Upper lobe of right lung (tissue), 1 donor: ENCODE results near the gene FRY. TPM values are rescaled to one million over a fixed set of nuclear protein-coding genes. Genes with fewer than 3 reads are reported as not detected.

ENCODE experiments used
- ATAC-seq: fragments of 200-7000 bp; cut with Tn5 transposase; one replicate; pipeline ENCODE4 v1.9.1; 2020; ENCODE audit warnings: mild to moderate bottlenecking, moderate library complexity
- DNase-seq: peaks from one replicate; pipeline ENCODE4 v3.0.0-alpha.2; 2020
- H3K27ac ChIP-seq: fragments of 200-600 bp; one replicate; pipeline ENCODE4 v1.8.0; 2022
- H3K27me3 ChIP-seq: fragments of 200-600 bp; one replicate; pipeline ENCODE4 v1.8.0; 2022; ENCODE audit warnings: mild to moderate bottlenecking
- H3K36me3 ChIP-seq: fragments of 200-600 bp; one replicate; pipeline ENCODE4 v1.8.0; 2022
- H3K4me1 ChIP-seq: fragments of 200-600 bp; one replicate; pipeline ENCODE4 v1.8.0; 2022
- H3K4me3 ChIP-seq: fragments of 200-600 bp; one replicate; pipeline ENCODE4 v1.8.0; 2022; ENCODE audit warnings: mild to moderate bottlenecking
- H3K9me3 ChIP-seq: fragments of 200-600 bp; one replicate; pipeline ENCODE4 v1.8.0; 2022
- intact Hi-C: fragments of 100-400 bp; cut with DNase I; formaldehyde crosslinking; loops from one replicate; pipeline ENCODE4 v1.11.0; 2022
- total RNA-seq: library from RNA; stranded (reverse); fragmentation: NEBNext Ultra II Directional; extraction: Animal tissue kit (Norgen Biotek cat#: 25700); gene quantifications from one replicate; pipeline ENCODE4 v1.2.1, GENCODE V29; 2021
- TF ChIP-seq, protein P1 (sequence below): fragments of 200-600 bp; IDR thresholded peaks from one replicate; pipeline ENCODE4 v1.8.0; 2022; ENCODE audit warnings: antibody characterized with exemption
- donor health status: DM: no; HTN: yes; CAD: no; lungs with severe emphysema.

Gene FRY
- total RNA-seq, 1 donor from 2014 or later: 76.6 TPM

DNA sequence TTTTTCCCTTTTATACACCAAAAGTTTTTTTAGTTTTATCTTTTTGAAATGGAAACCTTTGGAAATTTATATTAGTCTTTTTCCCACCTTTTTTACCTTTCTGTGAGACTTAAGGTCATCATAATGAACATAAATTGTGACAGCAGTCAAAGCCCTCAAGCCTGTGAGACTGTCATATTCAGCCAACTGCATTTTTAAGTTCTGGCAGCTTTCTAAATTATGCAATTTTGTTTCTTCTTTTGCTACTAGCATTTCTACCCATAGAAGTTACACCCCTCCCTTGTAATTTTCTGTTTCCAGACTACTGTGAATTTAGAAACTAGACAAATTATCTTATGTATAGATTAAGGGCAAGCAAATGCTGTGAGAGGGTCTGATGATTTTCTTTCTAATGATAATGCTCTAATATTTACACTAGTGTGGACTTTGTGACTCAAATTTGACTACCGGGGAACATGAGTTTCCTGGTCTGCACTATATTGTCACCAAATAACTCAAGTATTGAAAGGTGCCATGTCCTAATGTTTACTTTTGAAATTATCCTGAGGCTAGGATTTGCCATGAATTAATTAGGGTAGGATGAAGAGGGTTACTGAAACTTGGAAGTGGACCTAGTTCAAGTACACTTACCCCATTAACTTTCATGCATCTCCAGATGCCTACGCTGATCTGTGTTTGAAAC is 43.7 kb downstream of the FRY start:
- Histone ChIP-seq H3K4me1 (no peaks in the 10 kb centered on the region), H3K27ac (no peak overlapping the region)

DNA sequence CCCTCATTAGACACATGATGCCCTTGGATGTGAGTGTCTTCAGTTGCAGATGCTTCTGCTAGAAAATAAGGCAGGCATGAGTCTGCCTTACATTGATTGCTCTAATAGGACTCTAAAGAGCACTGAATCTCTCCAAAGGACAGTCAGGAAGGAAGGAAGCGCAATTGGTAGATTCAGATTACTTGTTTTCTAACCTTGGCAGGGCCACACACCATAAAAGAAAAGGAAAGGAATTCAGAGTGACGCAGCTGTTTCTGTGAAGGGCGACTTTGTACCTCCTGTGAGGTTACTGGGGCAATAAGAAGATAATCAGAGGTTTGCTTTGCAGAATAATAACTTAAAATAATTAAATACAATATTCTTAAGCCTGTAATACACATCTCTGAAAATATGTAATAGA is 48.0 kb downstream of the FRY start:
- no peaks in the 10 kb centered on the region for H3K27me3 ChIP-seq
- DNase-seq (no peak), ATAC-seq (no peak)
- intact Hi-C loops: no loop called here
- no peaks in the 10 kb centered on the region for H3K4me1 ChIP-seq
- H3K4me3 ChIP-seq: no peak overlapping the region
- H3K27ac ChIP-seq: no peak overlapping the region
- H3K36me3 ChIP-seq: no peaks in the 10 kb centered on the region
- no peaks in the 10 kb centered on the region for H3K9me3 ChIP-seq
- TF ChIP-seq, protein P1, sequence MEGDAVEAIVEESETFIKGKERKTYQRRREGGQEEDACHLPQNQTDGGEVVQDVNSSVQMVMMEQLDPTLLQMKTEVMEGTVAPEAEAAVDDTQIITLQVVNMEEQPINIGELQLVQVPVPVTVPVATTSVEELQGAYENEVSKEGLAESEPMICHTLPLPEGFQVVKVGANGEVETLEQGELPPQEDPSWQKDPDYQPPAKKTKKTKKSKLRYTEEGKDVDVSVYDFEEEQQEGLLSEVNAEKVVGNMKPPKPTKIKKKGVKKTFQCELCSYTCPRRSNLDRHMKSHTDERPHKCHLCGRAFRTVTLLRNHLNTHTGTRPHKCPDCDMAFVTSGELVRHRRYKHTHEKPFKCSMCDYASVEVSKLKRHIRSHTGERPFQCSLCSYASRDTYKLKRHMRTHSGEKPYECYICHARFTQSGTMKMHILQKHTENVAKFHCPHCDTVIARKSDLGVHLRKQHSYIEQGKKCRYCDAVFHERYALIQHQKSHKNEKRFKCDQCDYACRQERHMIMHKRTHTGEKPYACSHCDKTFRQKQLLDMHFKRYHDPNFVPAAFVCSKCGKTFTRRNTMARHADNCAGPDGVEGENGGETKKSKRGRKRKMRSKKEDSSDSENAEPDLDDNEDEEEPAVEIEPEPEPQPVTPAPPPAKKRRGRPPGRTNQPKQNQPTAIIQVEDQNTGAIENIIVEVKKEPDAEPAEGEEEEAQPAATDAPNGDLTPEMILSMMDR: no peak

More for the DNA sequence above, 43.7 kb downstream of the FRY start:
- no peaks in the 10 kb centered on the region for H3K27me3 ChIP-seq
- DNase-seq (no peak), ATAC-seq (no peak)
- TF ChIP-seq, protein P1: no peak
- H3K9me3 ChIP-seq: no peaks in the 10 kb centered on the region
- no peak overlapping the region for H3K4me3 ChIP-seq
- H3K36me3 ChIP-seq: no peaks in the 10 kb centered on the region
- intact Hi-C loops: no loop called here

DNA sequence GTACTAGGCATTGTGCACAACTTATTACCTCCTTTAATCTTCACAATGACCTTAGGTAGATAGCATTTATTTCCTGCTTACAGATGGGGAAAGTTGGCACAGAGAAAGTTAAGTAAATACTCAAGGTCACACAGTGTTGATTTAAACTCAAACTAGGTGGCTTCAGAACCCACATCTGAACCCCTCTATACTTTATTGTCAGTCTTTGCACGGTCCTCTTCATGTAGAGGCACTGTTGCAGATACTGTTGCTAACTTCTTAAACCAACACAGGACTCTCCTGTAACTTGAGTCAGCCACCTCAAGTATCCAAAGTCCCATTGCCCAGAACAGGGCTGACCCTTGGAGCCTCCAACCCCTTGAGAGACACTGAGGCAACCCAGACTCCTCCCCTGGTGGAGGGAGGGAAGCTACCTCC is 48.8 kb downstream of the FRY start:
- Histone ChIP-seq H3K36me3 (no peaks in the 10 kb centered on the region), H3K27me3 (no peaks in the 10 kb centered on the region), H3K27ac (no peak overlapping the region), H3K4me3 (no peak overlapping the region), H3K9me3 (no peaks in the 10 kb centered on the region), H3K4me1 (no peaks in the 10 kb centered on the region)
- intact Hi-C loops: no loop called here
- ATAC-seq (peak; percentile 48), DNase-seq (no peak)
- TF ChIP-seq, protein P1: no peak

DNA sequence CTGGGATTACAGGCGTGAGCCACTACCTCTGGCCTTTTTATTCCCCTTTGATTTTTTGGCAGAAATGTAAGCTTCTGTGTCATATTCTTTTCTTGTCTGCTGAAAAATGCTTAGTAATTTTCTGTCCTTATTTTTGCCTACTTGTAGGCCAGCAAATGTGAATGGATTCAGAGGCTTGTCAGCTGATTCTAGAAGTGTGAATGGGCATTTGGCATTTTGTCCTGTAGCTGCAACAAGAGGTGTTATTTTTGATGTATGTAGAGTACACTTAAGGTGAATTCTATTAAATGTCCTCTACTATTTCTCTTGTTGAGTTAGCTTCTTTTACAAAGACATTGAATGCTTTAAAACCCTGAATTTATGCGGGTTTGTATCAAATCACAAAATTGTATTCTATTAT is 50.0 kb downstream of the FRY start:
- Histone ChIP-seq H3K27me3 (no peaks in the 10 kb centered on the region), H3K9me3 (no peaks in the 10 kb centered on the region), H3K4me3 (no peak overlapping the region), H3K27ac (no peak overlapping the region), H3K4me1 (no peaks in the 10 kb centered on the region), H3K36me3 (no peaks in the 10 kb centered on the region)
- DNase-seq (no peak), ATAC-seq (no peak)
- TF ChIP-seq, protein P1: no peak
- intact Hi-C loops: no loop called here

DNA sequence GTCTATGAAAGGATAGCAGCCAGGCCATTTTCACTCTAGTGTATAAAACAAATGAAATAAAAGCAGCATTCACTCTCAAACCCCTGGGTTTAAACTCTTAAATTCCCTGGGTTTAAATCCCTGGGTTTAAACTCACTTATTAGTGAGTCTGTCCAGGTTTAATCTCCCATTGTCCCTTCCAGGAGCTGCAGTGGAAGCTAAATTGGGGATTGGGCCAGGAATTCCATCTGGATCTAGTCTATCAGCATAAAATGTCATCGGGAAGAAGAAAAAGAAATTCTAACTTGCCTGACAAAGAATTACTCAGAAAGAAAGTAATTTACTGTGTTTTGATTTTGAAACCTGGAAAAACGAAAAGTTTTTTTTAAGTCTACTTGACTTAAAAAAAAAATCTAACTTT is 54.8 kb downstream of the FRY start:
- TF ChIP-seq, protein P1: no peak
- Histone ChIP-seq H3K4me3 (no peak overlapping the region), H3K4me1 (no peaks in the 10 kb centered on the region), H3K27me3 (no peaks in the 10 kb centered on the region), H3K9me3 (no peaks in the 10 kb centered on the region), H3K27ac (no peak overlapping the region), H3K36me3 (no peaks in the 10 kb centered on the region)
- ATAC-seq (no peak), DNase-seq (no peak)
- intact Hi-C loops: no loop called here
